Measurements from ENCODE around the gene VPREB1.
A peak's percentile ranks its signal among the peaks of the same experiment; 100 is the strongest.

VPREB1 gene

GRCh38 chr22:22198751-22199150, 45.8 kb upstream of the VPREB1 start:
- no peak overlapping the region for H3K4me3 ChIP-seq (ENCODE audit: low read depth, low read length)
- no peak for DNase-seq (ENCODE audit: low read depth)
- TF ChIP-seq CTCF (IDR thresholded peaks at IDR 0.05; ENCODE audit: low read depth, low read length, missing control alignments), result no peak

GRCh38 chr22:22199634-22200033, 45.0 kb upstream of the VPREB1 start:
- no peak for DNase-seq (ENCODE audit: low read depth)
- TF ChIP-seq CTCF (IDR thresholded peaks at IDR 0.05; ENCODE audit: low read depth, low read length, missing control alignments), result no peak
- H3K4me3 ChIP-seq (ENCODE audit: low read depth, low read length), result no peak overlapping the region

- no peak for DNase-seq (ENCODE audit: low read depth)
- no peak overlapping the region for H3K4me3 ChIP-seq (ENCODE audit: low read depth, low read length)
- TF ChIP-seq CTCF (IDR thresholded peaks at IDR 0.05; ENCODE audit: low read depth, low read length, missing control alignments), result no peak
These were observed 43.9 kb upstream of the VPREB1 start for GRCh38 chr22:22200569-22201184.

- H3K4me3 ChIP-seq (ENCODE audit: low read depth, low read length), result no peak overlapping the region
- TF ChIP-seq CTCF (IDR thresholded peaks at IDR 0.05; ENCODE audit: low read depth, low read length, missing control alignments), result peak; percentile 86
- DNase-seq (ENCODE audit: low read depth), result peak; percentile 49
These were observed 43.2 kb upstream of the VPREB1 start for GRCh38 chr22:22201185-22201929.

- TF ChIP-seq CTCF (IDR thresholded peaks at IDR 0.05; ENCODE audit: low read depth, low read length, missing control alignments), result no peak
- DNase-seq (ENCODE audit: low read depth), result no peak
- no peak overlapping the region for H3K4me3 ChIP-seq (ENCODE audit: low read depth, low read length)
These were observed 42.6 kb upstream of the VPREB1 start for GRCh38 chr22:22201930-22202343.

GRCh38 chr22:22203048-22203971, 41.3 kb upstream of the VPREB1 start:
- no peak for TF ChIP-seq CTCF (IDR thresholded peaks at IDR 0.05; ENCODE audit: low read depth, low read length, missing control alignments)
- H3K4me3 ChIP-seq (ENCODE audit: low read depth, low read length), result no peak overlapping the region
- DNase-seq (ENCODE audit: low read depth), result no peak

Data from GM12864 (cell line).